Astrocyte (in vitro differentiated cells and primary cell): ENCODE measurements around the gene DNAH14.

Experiments
- CTCF ChIP-seq: IDR thresholded peaks from 2 replicates; pipeline ENCODE4 v1.5.1; 2011; ENCODE audit warnings: low read depth, mild to moderate bottlenecking, inconsistent platforms, low read length, moderate library complexity; ENCODE audit not compliant: insufficient read depth
- EZH2 ChIP-seq: IDR thresholded peaks from 2 replicates; pipeline ENCODE4 v1.6.1; 2012; ENCODE audit warnings: mild to moderate bottlenecking, low read length, inconsistent platforms; ENCODE audit not compliant: insufficient read depth

- no peak for TF ChIP-seq CTCF
- no peak for TF ChIP-seq EZH2
These were observed 360.8 kb downstream of the DNAH14 start for GRCh38 chr1:225290244-225290643.
